ENCODE results near the gene TMEM255B. TPM values are rescaled to one million over a fixed set of nuclear protein-coding genes. Genes with fewer than 3 reads are reported as not detected.

The TMEM255B gene
- total RNA-seq, 1 donor from 2014 or later, result 1.5 TPM

DNA sequence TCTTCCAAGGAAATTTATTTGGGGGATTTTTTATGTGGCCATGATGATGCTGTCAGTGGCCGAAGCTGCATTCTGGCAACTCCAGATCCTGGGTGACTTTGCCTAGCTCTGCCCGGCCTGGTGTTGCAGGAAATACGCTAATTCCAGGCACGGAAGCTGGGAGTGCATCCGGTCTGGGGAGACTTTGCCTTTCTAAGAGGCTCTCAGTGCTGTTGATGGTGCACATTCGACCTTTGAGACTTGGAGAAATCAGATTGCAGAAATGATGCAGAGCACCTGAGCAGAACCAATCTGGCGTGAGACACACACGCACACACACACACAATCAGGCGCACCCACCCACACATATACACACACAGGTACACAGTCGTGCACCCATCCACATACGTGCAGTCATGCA lies 5.9 kb upstream of the TMEM255B start:
- Mint-ChIP-seq H3K27ac (no peak overlapping the region), H3K36me3 (ENCODE audit: insufficient read depth) (no peaks in the 10 kb centered on the region), H3K4me3 (ENCODE audit: low read depth) (no peak overlapping the region), H3K4me1 (ENCODE audit: low read depth) (no peaks in the 10 kb centered on the region), H3K9me3 (ENCODE audit: low read depth) (no peaks in the 10 kb centered on the region), H3K27me3 (peaks cover 38% of the 10 kb centered on the region)
- no peak for DNase-seq (ENCODE audit: low spot score, unreplicated experiment)
- TF ChIP-seq, protein P1, sequence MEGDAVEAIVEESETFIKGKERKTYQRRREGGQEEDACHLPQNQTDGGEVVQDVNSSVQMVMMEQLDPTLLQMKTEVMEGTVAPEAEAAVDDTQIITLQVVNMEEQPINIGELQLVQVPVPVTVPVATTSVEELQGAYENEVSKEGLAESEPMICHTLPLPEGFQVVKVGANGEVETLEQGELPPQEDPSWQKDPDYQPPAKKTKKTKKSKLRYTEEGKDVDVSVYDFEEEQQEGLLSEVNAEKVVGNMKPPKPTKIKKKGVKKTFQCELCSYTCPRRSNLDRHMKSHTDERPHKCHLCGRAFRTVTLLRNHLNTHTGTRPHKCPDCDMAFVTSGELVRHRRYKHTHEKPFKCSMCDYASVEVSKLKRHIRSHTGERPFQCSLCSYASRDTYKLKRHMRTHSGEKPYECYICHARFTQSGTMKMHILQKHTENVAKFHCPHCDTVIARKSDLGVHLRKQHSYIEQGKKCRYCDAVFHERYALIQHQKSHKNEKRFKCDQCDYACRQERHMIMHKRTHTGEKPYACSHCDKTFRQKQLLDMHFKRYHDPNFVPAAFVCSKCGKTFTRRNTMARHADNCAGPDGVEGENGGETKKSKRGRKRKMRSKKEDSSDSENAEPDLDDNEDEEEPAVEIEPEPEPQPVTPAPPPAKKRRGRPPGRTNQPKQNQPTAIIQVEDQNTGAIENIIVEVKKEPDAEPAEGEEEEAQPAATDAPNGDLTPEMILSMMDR (IDR thresholded peaks at IDR 0.05; ENCODE audit: unreplicated experiment), result no peak

DNA sequence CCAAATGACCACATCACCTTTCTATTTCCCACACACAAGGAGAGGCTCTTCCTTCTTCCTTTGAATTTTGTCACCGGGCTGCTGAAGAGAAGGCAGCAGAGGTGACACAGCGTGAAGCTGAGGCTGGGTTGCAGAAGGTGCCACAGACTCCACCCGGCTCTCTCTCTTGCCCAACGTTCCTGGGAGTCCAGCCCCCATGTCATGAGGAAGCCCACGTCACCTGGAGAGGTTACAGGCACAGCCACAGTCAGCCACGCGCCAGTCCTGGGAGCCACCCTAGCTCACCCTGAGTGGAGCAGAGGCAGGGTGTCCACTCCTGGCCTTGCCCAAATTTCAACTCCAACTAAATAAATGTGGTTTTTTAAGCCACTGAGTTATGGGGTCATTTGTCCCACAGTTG lies 4.8 kb upstream of the TMEM255B start:
- peaks cover 2% of the 10 kb centered on the region for H3K4me1 Mint-ChIP-seq (ENCODE audit: low read depth)
- H3K27me3 Mint-ChIP-seq, result peaks cover 43% of the 10 kb centered on the region
- TF ChIP-seq, protein P1 (IDR thresholded peaks at IDR 0.05; ENCODE audit: unreplicated experiment), result no peak
- H3K4me3 Mint-ChIP-seq (ENCODE audit: low read depth), result no peak overlapping the region
- H3K9me3 Mint-ChIP-seq (ENCODE audit: low read depth), result no peaks in the 10 kb centered on the region
- no peak for DNase-seq (ENCODE audit: low spot score, unreplicated experiment)
- no peaks in the 10 kb centered on the region for H3K36me3 Mint-ChIP-seq (ENCODE audit: insufficient read depth)
- H3K27ac Mint-ChIP-seq, result no peak overlapping the region

DNA sequence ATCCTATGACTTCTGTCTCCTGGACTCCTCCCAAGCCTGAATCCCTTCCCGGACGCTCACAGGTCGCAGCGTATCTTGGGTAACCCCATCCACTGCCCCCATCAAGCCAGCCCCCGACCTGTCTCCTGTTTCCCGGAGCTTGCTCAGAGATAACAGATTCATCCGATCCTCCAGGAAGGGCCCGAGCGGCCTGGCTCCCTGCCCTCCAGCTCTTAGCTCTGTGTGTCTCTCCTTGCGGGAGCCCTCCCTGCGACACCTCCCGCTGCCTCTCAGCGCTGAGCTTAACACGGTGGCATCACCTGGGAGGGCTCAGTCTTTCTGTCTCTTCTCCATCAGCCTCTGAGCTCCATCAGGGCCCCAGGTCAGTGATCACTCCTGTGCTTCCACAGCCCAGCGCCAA lies 4.3 kb upstream of the TMEM255B start:
- H3K27me3 Mint-ChIP-seq, result peaks cover 47% of the 10 kb centered on the region
- no peaks in the 10 kb centered on the region for H3K9me3 Mint-ChIP-seq (ENCODE audit: low read depth)
- H3K4me1 Mint-ChIP-seq (ENCODE audit: low read depth), result peaks cover 6% of the 10 kb centered on the region
- no peak for DNase-seq (ENCODE audit: low spot score, unreplicated experiment)
- no peak overlapping the region for H3K27ac Mint-ChIP-seq
- TF ChIP-seq, protein P1 (IDR thresholded peaks at IDR 0.05; ENCODE audit: unreplicated experiment), result no peak
- H3K4me3 Mint-ChIP-seq (ENCODE audit: low read depth), result no peak overlapping the region
- H3K36me3 Mint-ChIP-seq (ENCODE audit: insufficient read depth), result no peaks in the 10 kb centered on the region

DNA sequence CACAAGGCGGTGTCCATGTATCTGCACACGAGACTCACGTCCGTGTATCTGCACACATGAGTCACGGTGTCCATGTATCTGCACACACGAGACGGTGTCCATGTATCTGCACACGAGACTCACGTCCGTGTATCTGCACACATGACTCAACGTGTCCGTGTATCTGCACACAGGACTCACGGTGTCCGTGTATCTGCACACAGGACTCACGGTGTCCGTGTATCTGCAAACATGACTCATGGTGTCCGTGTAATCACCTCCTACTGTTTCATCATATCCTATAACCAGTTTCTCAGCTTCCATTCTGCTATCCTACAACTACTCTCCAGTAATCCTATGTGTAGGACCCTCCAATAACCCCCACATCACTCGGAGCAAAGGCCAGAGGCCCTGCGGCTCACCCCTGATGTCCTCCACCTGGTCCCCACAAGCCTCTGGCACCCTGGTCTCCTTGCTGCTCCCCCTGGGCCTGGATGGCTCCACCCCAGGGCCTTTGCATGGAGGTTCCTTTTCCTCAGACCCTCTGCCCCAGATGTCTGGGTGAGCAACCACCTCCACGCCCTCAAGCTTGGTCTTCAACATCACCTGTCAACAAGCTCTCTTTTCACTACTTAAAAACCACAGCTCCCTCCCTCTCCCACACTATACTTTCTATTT lies 2.5 kb upstream of the TMEM255B start:
- H3K27ac Mint-ChIP-seq, result no peak overlapping the region
- TF ChIP-seq, protein P1 (IDR thresholded peaks at IDR 0.05; ENCODE audit: unreplicated experiment), result no peak

DNA sequence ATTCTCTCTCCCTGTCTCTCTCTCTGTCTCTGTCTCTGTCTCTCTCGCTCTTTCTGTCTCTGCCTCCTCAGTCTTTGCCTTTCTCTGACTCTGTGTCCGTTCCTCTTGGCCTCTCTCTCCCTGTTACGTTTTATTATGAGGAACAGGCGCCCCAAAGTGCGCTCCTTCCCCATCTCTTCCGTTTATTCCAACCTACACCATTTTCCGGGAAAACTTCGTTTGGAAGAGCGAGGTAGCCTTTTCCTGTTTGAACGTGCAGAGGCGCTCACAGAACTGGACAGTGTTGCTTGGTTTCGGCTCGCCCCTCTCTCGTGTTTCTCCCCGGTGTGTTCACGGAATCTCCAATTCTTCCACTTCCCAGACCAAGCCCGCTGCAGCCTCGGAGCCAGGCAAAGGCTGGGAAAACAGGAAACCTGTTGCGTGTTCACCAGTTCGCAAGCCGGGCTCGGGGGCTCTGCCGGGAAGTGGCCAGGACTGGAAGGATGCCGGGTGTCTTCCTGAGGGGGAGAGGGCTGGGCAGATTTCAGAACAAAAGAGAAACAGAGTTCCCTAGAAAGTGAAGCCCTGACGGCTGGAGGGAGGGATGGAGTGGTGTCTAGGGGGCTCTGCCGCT lies 605 bp downstream of the TMEM255B start:
- Mint-ChIP-seq H3K4me1 (ENCODE audit: low read depth) (peaks cover 7% of the 10 kb centered on the region), H3K4me3 (ENCODE audit: low read depth) (peak overlapping the region; percentile 81), H3K9me3 (ENCODE audit: low read depth) (no peaks in the 10 kb centered on the region), H3K27me3 (peaks cover 68% of the 10 kb centered on the region), H3K27ac (no peak overlapping the region), H3K36me3 (ENCODE audit: insufficient read depth) (no peaks in the 10 kb centered on the region)
- no peak for DNase-seq (ENCODE audit: low spot score, unreplicated experiment)
- TF ChIP-seq, protein P1 (IDR thresholded peaks at IDR 0.05; ENCODE audit: unreplicated experiment), result no peak

More for the DNA sequence above, 2.5 kb upstream of the TMEM255B start:
- Mint-ChIP-seq H3K36me3 (ENCODE audit: insufficient read depth) (no peaks in the 10 kb centered on the region), H3K4me1 (ENCODE audit: low read depth) (peaks cover 7% of the 10 kb centered on the region), H3K4me3 (ENCODE audit: low read depth) (no peak overlapping the region), H3K9me3 (ENCODE audit: low read depth) (no peaks in the 10 kb centered on the region), H3K27me3 (peaks cover 66% of the 10 kb centered on the region)
- DNase-seq (ENCODE audit: low spot score, unreplicated experiment), result no peak
